CD4-positive, alpha-beta T cell treated with Interleukin-17A for 4 hours (primary cell): Measurements from ENCODE around the gene KRT31.
"Not testable (repeated sequence)": the region's sequence is repeated elsewhere in the genome, so short reads cannot be mapped to it uniquely, and the experiment has no call there.

Experiments used
- DNase-seq: peaks from one replicate; pipeline ENCODE4 v3.0.0-alpha.2; 2020; ENCODE audit warnings: mixed read lengths

Gene KRT31

DNA sequence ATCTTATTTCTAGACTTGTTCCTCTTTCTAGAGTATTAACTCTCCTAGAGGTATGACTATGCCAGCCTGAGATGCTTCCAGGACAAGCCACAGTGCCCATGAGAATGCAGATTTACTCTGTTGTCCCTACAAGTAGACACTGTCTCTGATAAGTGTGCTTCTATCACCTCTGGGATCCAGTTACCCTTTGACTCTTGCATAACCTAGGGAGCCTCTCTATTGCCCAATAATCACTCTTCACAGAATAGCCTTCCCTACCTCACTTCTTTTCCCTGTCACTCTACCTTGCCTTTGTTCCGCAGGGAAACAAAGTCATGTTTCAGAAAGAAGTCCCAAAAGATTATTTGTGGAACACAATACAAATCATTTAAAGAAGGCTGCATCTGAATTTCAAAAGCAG lies 13.7 kb downstream of the KRT31 start:
- DNase-seq, result no peak

GRCh38 chr17:41382394-41382793 lies 15.0 kb downstream of the KRT31 start:
- DNase-seq, result no peak

- DNase-seq, result not testable (repeated sequence)
Measured at GRCh38 chr17:41381943-41382342, 15.5 kb downstream of the KRT31 start, which contains the start of gene KRT34. Gene KRT34, minus strand, starts transcription at chr17:41382306. Its CDS starts 60 bp downstream, at chr17:41382246.

DNA sequence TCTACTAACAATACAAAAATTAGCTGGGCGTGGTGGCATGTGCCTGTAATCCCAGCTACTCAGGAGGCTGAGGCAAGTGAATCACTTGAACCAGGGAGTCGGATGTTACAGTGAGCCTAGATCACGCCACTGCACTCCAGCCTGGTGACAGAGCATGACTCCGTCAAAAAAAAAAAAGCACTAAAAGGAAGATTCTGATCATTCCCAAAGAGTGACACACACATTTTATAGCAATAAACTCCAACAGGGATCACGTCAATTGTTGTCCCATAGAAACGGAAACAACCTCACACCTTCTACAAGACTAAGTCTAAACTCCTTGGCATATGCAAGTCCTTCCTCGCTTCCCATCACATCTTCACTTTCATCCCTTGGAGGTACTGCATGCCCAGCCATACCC lies 17.3 kb downstream of the KRT31 start:
- DNase-seq, result not testable (repeated sequence)

- DNase-seq, result no peak
Measured at GRCh38 chr17:41377546-41377945, 19.9 kb downstream of the KRT31 start.

DNA sequence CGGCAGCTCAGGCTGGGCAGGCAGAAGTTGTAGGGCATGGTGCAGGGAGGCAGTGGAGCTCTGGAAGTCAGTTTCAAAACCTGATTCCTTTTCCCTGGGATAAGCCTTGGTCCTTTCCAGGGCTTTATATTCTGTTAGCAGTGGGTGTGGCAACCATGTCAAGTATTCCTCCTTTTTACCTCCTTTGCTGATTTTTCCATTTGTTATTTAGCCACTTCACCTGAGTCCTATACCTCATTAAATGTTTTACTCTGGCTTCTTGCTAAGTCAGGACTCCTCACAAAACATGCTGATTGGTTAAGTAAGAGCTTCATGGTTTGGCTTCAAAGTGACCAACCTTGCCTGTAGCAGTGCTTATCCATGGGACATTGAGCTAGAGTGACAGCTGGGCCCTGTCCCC lies 27.7 kb downstream of the KRT31 start, which contains the start of gene KRT33B:
Gene KRT33B (minus strand): TSS at position 101 of the 400 bp plus-strand sequence. CDS start 63 bp downstream, at position 38.
- DNase-seq, result no peak

DNA sequence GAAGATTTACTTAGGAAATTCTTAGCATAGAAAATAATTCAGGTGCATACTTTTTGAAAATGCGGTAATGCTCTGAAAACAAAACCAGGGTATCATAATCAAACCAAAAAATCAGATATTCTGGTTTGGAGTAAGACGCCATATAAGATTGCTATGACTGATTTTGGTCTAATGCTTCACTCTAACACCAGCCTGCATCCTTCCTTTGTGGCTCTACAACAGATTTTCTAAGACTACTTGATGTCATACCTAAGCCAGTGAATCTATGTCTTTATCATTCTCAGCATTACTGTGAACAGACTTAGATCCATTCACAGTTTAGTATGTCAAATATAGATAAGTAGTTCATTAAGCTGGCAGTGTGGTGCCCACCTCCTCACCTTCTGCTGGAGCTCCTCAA lies 28.4 kb downstream of the KRT31 start:
- DNase-seq, result no peak

GRCh38 chr17:41367426-41368075 lies 29.9 kb downstream of the KRT31 start:
- DNase-seq, result no peak

GRCh38 chr17:41366070-41366469 lies 31.3 kb downstream of the KRT31 start:
- DNase-seq, result no peak

DNA sequence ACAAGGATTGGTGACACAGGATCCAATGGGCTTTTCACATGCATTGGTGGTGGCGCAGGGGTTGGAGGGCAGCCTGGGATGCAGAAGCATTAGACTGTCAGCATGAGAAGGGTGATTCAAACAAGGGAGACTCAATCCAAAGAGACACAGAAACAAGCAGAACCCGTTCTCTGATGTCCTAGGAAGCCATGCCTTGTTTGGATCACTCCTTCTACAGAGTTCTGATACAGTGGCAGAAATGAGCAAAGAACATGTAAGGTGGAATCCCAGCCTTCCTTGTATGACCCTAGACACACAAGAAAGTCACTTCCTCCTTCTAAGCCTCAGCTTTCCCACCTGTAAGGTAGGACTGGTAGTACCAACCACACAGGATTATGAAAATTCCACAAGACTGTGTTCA lies 33.5 kb downstream of the KRT31 start:
- no peak for DNase-seq

DNA sequence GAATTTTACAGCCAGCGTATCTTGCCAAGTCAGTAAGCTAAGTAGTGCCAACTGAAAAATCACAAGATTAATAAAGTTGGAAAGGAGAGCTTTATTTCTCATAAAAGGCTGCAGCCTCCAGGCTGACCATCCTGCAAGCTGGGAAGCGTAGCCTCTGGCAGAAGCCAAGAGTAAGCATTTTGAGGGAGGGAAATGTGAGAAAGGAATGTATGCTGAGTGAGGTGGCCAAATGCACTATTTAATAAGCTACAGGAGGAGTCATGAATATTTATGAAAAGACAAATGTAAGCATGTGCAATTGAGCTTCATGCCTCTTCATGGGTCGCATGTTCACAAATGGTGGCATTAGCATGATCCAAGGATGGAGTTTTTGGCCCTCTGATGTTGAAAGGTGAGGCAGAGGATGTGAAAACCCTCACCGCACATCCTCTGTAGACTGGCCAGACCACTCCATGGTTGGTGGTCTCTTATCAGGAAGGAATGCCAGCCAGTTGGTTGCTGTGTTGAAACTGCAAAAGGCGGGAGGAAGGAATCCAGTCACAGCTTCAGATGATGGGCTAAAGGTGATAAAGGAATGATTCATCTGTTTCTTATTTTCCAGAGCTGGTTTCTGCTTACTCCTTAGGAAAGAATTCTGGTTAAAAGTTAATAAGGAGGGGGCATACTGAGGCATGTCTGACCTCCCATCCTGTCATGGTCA lies 37.0 kb downstream of the KRT31 start:
- no peak for DNase-seq

- no peak for DNase-seq
Measured at GRCh38 chr17:41354536-41354935, 42.9 kb downstream of the KRT31 start.

GRCh38 chr17:41352597-41353366 lies 44.6 kb downstream of the KRT31 start:
- DNase-seq, result no peak

- no peak for DNase-seq
Measured at GRCh38 chr17:41351177-41351576, 46.2 kb downstream of the KRT31 start.

GRCh38 chr17:41350381-41350878 lies 47.0 kb downstream of the KRT31 start, which contains the start of gene KRT33A:
Gene KRT33A, minus strand, starts transcription at chr17:41350828. Its CDS starts 61 bp downstream, at chr17:41350767.
- DNase-seq, result not testable (repeated sequence)

GRCh38 chr17:41347869-41348760 lies 49.3 kb downstream of the KRT31 start:
- no peak for DNase-seq

DNA sequence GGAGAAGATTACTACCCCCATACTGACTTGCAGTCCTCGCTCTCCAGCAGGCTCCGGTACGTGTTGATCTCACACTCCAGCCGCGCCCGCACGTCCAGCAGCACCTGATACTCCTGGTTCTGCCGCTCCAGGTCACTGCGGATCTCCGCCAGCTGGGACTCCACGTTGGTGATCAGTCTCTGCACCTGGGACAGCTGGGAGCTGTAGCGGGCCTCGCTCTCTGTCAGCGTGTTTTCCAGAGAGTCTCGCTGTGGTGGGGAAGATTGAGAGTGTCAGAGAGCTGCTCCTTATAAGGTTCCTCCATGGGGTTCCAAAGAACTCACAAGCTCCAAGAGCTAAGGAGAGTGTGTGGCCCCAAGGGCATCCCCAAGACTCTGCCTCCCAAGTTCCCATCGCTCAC lies 51.0 kb downstream of the KRT31 start:
- not testable (repeated sequence) for DNase-seq

- no peak for DNase-seq
Measured at GRCh38 chr17:41345992-41346391, 51.4 kb downstream of the KRT31 start.
